VCaP (cell line): ENCODE data around the gene EIF3A.
"Not testable (repeated sequence)": the region's sequence is repeated elsewhere in the genome, so short reads cannot be mapped to it uniquely, and the experiment has no call there.

Experiments used
- H3K27ac ChIP-seq: fragments of 450-650 bp; 2 replicates; pipeline ENCODE4 v1.5.1; 2017
- CTCF ChIP-seq: fragments of 450-650 bp; conservative IDR thresholded peaks from 2 replicates; pipeline ENCODE4 v1.5.1; 2017; ENCODE audit warnings: mild to moderate bottlenecking, moderate library complexity

The EIF3A gene

GRCh38 chr10:119118231-119118630 is 37.6 kb upstream of the EIF3A start:
- TF ChIP-seq CTCF = no peak
- H3K27ac ChIP-seq = no peak overlapping the region

- no peak overlapping the region for H3K27ac ChIP-seq
- no peak for TF ChIP-seq CTCF
Observed at GRCh38 chr10:119116326-119116951, 35.8 kb upstream of the EIF3A start.

GRCh38 chr10:119115926-119116325 is 35.3 kb upstream of the EIF3A start:
- H3K27ac ChIP-seq = no peak overlapping the region
- no peak for TF ChIP-seq CTCF

- H3K27ac ChIP-seq = no peak overlapping the region
- TF ChIP-seq CTCF = no peak
Observed at GRCh38 chr10:119113751-119114732, 33.4 kb upstream of the EIF3A start.

GRCh38 chr10:119112056-119112455 is 31.4 kb upstream of the EIF3A start:
- no peak for TF ChIP-seq CTCF
- H3K27ac ChIP-seq = no peak overlapping the region

GRCh38 chr10:119107771-119108170 is 27.2 kb upstream of the EIF3A start:
- H3K27ac ChIP-seq = not testable (repeated sequence)

GRCh38 chr10:119107106-119107505 is 26.5 kb upstream of the EIF3A start:
- H3K27ac ChIP-seq = not testable (repeated sequence)

GRCh38 chr10:119105899-119106298 is 25.3 kb upstream of the EIF3A start:
- H3K27ac ChIP-seq = not testable (repeated sequence)

- no peak for TF ChIP-seq CTCF
- peak overlapping the region; percentile 72; the same call in 1 of the 2 replicates for H3K27ac ChIP-seq
Observed at GRCh38 chr10:119105155-119105554, 24.5 kb upstream of the EIF3A start.
